GM23338 (cell line): Measurements from ENCODE around the gene DCUN1D2.

Experiments used
- EZH2 ChIP-seq: fragments of 200-600 bp; sonication (generic); IDR thresholded peaks from one replicate; pipeline ENCODE4 v1.8.0; 2017; ENCODE audit warnings: antibody characterized with exemption, mild to moderate bottlenecking, low read depth; ENCODE audit not compliant: unreplicated experiment
- EZH2phosphoT487 ChIP-seq: fragments of 200-600 bp; sonication (generic); IDR thresholded peaks from one replicate; pipeline ENCODE4 v1.8.1; 2018; ENCODE audit warnings: antibody characterized with exemption; ENCODE audit not compliant: unreplicated experiment
- JUNB ChIP-seq: IDR thresholded peaks from one replicate; pipeline ENCODE4 v1.6.1; 2016; ENCODE audit warnings: antibody characterized with exemption; ENCODE audit not compliant: unreplicated experiment
- TF ChIP-seq, protein P1 (sequence below), 2 experiments: fragments of 200-600 bp in 1 of 2; sonication (generic) in 1 of 2; conservative IDR thresholded peaks; 2 replicates each; pipeline versions ENCODE4 v1.5.1 to v1.6.1; 2016 to 2017; ENCODE audit warnings: antibody characterized with exemption in 2 of 2, low read depth in 2 of 2, mild to moderate bottlenecking in 2 of 2, moderate library complexity in 1 of 2
- TF ChIP-seq, protein P2 (sequence below): IDR thresholded peaks from one replicate; pipeline ENCODE4 v1.6.1; 2018; ENCODE audit warnings: antibody characterized with exemption; ENCODE audit not compliant: unreplicated experiment

DNA sequence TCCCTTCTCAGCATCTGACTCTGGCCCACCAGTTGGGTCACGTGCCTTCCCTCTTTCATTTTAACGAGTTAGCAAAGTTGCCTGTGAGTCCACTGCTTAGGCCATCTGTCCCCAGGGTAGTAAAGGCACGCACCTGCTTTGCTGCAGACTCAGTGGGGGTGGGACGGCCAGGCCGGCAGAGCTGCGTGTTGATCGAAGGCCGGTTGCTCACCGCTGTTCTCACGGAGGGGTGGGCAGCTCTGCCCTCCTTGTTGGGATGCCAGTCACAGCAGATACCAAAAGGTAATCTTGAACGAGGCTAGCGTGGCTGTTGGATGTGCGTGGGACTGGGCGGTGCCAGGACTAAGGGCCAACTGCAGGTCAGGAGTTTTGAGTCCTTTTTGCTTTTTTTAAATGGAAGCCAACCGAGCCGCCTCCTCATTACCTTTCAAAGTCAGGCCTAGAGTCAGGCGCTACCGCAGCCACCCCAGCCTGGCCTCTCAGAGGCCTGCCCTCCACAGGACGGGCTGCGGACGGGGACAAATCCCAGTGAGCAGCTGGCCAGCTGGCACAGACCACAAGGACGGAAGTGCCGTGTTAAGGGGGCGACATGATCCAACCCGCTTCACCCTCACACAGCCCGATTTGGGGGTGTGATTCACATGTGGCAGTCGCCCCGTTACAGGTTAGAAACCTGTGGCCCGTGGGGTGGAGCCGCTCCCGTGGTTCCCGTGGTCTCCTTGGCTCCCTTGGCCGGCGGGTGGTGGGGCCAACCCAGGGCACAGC lies 57.8 kb downstream of the DCUN1D2 start:
- TF ChIP-seq, protein P1, sequence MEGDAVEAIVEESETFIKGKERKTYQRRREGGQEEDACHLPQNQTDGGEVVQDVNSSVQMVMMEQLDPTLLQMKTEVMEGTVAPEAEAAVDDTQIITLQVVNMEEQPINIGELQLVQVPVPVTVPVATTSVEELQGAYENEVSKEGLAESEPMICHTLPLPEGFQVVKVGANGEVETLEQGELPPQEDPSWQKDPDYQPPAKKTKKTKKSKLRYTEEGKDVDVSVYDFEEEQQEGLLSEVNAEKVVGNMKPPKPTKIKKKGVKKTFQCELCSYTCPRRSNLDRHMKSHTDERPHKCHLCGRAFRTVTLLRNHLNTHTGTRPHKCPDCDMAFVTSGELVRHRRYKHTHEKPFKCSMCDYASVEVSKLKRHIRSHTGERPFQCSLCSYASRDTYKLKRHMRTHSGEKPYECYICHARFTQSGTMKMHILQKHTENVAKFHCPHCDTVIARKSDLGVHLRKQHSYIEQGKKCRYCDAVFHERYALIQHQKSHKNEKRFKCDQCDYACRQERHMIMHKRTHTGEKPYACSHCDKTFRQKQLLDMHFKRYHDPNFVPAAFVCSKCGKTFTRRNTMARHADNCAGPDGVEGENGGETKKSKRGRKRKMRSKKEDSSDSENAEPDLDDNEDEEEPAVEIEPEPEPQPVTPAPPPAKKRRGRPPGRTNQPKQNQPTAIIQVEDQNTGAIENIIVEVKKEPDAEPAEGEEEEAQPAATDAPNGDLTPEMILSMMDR (conservative IDR thresholded peaks at IDR 0.05; ENCODE audit: low read depth in 2 of 2): no peak
- TF ChIP-seq, protein P2, sequence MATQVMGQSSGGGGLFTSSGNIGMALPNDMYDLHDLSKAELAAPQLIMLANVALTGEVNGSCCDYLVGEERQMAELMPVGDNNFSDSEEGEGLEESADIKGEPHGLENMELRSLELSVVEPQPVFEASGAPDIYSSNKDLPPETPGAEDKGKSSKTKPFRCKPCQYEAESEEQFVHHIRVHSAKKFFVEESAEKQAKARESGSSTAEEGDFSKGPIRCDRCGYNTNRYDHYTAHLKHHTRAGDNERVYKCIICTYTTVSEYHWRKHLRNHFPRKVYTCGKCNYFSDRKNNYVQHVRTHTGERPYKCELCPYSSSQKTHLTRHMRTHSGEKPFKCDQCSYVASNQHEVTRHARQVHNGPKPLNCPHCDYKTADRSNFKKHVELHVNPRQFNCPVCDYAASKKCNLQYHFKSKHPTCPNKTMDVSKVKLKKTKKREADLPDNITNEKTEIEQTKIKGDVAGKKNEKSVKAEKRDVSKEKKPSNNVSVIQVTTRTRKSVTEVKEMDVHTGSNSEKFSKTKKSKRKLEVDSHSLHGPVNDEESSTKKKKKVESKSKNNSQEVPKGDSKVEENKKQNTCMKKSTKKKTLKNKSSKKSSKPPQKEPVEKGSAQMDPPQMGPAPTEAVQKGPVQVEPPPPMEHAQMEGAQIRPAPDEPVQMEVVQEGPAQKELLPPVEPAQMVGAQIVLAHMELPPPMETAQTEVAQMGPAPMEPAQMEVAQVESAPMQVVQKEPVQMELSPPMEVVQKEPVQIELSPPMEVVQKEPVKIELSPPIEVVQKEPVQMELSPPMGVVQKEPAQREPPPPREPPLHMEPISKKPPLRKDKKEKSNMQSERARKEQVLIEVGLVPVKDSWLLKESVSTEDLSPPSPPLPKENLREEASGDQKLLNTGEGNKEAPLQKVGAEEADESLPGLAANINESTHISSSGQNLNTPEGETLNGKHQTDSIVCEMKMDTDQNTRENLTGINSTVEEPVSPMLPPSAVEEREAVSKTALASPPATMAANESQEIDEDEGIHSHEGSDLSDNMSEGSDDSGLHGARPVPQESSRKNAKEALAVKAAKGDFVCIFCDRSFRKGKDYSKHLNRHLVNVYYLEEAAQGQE: no peak
- no peak for TF ChIP-seq EZH2
- TF ChIP-seq JUNB: no peak
- TF ChIP-seq EZH2phosphoT487: no peak
